SU-DHL-6 (cell line): ENCODE measurements around the gene PNPLA6.

Experiments used
- EZH2phosphoT487 ChIP-seq: fragments of 200-600 bp; sonication (generic), shearing (Covaris generic); conservative IDR thresholded peaks from 2 replicates; pipeline ENCODE4 v1.6.1; 2018; ENCODE audit warnings: mild to moderate bottlenecking, antibody characterized with exemption, low read length, moderate library complexity, mixed read lengths
- TF ChIP-seq, protein P1 (sequence below): fragments of 200-600 bp; sonication (generic); IDR thresholded peaks from one replicate; pipeline ENCODE4 v1.5.1; 2017; ENCODE audit warnings: antibody characterized with exemption, mild to moderate bottlenecking, low read length, moderate library complexity; ENCODE audit not compliant: insufficient read depth, poor library complexity, severe bottlenecking

DNA sequence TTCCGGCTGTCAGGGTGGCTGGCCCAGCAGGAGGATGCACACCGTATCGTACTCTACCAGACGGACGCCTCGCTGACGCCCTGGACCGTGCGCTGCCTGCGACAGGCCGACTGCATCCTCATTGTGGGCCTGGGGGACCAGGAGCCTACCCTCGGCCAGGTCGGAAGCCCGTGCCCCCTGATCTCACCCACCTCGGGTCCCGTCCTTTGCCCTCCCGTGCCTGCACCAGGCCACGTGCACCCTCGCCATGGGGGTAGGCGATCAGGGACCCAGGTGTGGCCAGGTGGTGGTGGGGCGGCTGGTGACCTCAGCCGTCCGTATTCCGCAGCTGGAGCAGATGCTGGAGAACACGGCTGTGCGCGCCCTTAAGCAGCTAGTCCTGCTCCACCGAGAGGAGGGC, 19.0 kb downstream of the PNPLA6 start:
- TF ChIP-seq, protein P1, sequence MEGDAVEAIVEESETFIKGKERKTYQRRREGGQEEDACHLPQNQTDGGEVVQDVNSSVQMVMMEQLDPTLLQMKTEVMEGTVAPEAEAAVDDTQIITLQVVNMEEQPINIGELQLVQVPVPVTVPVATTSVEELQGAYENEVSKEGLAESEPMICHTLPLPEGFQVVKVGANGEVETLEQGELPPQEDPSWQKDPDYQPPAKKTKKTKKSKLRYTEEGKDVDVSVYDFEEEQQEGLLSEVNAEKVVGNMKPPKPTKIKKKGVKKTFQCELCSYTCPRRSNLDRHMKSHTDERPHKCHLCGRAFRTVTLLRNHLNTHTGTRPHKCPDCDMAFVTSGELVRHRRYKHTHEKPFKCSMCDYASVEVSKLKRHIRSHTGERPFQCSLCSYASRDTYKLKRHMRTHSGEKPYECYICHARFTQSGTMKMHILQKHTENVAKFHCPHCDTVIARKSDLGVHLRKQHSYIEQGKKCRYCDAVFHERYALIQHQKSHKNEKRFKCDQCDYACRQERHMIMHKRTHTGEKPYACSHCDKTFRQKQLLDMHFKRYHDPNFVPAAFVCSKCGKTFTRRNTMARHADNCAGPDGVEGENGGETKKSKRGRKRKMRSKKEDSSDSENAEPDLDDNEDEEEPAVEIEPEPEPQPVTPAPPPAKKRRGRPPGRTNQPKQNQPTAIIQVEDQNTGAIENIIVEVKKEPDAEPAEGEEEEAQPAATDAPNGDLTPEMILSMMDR = no peak
- no peak for TF ChIP-seq EZH2phosphoT487
